Panc1 (cell line): ENCODE measurements around the gene ZNF507.

Experiments
- CTCF ChIP-seq: fragments of 450-650 bp; IDR thresholded peaks from 2 replicates; pipeline ENCODE4 v1.5.1; 2017; ENCODE audit warnings: mild to moderate bottlenecking
- POLR2AphosphoS5 ChIP-seq: IDR thresholded peaks from 2 replicates; pipeline ENCODE4 v1.6.1; 2012; ENCODE audit warnings: mild to moderate bottlenecking, low read depth, low read length, moderate library complexity
- REST ChIP-seq, 2 experiments: IDR thresholded peaks; 2 replicates each; pipeline ENCODE4 v1.6.1; 2011 to 2012; ENCODE audit warnings: low read depth in 2 of 2, control low read depth in 1 of 2, low read length in 1 of 2, mild to moderate bottlenecking in 1 of 2, moderate library complexity in 1 of 2; ENCODE audit not compliant: insufficient read depth in 1 of 2
- TCF7L2 ChIP-seq: IDR thresholded peaks from 2 replicates; pipeline ENCODE4 v1.6.1; 2011; ENCODE audit warnings: mild to moderate bottlenecking, low read depth, low read length, inconsistent platforms

- no peak for TF ChIP-seq CTCF
- no peak for TF ChIP-seq TCF7L2
- no peak for TF ChIP-seq REST (IDR thresholded peaks at IDR 0.05; ENCODE audit: insufficient read depth in 1 of 2, low read depth in 2 of 2, low read length in 1 of 2)
- no peak for TF ChIP-seq POLR2AphosphoS5
Measured at GRCh38 chr19:32363632-32364031, 18.2 kb downstream of the ZNF507 start.
